ENCODE data around the gene TTC39C.

DNA sequence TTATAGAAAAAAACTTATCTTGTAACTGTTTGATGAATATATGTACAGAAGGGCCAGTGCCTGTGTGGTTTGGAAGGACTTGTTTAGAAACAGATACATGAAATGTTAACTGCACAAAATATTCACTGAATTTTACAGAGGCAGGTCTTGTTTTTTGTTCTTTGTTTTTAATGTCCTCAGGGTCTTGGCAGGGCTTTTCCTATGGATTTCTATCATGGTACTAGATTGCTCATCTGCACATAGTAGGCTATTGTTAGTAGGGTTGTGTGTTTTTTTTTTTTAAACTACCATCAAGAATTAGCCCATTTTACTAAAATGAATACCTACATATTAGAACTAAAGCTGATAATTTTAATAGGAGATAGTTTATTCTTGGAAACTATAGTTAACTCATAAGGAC lies 127.8 kb downstream of the TTC39C start:
- TF ChIP-seq, protein P1, sequence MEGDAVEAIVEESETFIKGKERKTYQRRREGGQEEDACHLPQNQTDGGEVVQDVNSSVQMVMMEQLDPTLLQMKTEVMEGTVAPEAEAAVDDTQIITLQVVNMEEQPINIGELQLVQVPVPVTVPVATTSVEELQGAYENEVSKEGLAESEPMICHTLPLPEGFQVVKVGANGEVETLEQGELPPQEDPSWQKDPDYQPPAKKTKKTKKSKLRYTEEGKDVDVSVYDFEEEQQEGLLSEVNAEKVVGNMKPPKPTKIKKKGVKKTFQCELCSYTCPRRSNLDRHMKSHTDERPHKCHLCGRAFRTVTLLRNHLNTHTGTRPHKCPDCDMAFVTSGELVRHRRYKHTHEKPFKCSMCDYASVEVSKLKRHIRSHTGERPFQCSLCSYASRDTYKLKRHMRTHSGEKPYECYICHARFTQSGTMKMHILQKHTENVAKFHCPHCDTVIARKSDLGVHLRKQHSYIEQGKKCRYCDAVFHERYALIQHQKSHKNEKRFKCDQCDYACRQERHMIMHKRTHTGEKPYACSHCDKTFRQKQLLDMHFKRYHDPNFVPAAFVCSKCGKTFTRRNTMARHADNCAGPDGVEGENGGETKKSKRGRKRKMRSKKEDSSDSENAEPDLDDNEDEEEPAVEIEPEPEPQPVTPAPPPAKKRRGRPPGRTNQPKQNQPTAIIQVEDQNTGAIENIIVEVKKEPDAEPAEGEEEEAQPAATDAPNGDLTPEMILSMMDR (IDR thresholded peaks at IDR 0.05), result no peak
- no peak for TF ChIP-seq POLR2A (IDR thresholded peaks at IDR 0.05)
